Karpas-422 (cell line): ENCODE measurements around the gene PHOX2A. TPM values are rescaled to one million over a fixed set of nuclear protein-coding genes. Genes with fewer than 3 reads are reported as not detected.
"Not testable (repeated sequence)": the region's sequence is repeated elsewhere in the genome, so short reads cannot be mapped to it uniquely, and the experiment has no call there.

Source experiments
- DNase-seq: peaks from one replicate; pipeline ENCODE4 v3.0.0-alpha.2; 2015
- H2AFZ ChIP-seq: fragments of 200-600 bp; sonication (generic); 2 replicates; pipeline ENCODE4 v1.6.1; 2014; ENCODE audit warnings: antibody characterized with exemption, low read length, mixed read lengths
- H3K27ac ChIP-seq: fragments of 200-600 bp; sonication (generic); 2 replicates; pipeline ENCODE4 v1.5.1; 2014; ENCODE audit warnings: mild to moderate bottlenecking, low read length, moderate library complexity
- H3K27me3 ChIP-seq: fragments of 200-600 bp; sonication (generic); 2 replicates; pipeline ENCODE4 v1.6.1; 2014; ENCODE audit warnings: low read length, mixed read lengths
- H3K36me3 ChIP-seq: fragments of 200-600 bp; sonication (generic); 2 replicates; pipeline ENCODE4 v1.6.1; 2014; ENCODE audit warnings: low read length, mixed read lengths; ENCODE audit not compliant: insufficient read depth
- H3K4me1 ChIP-seq: fragments of 200-600 bp; sonication (generic); 2 replicates; pipeline ENCODE4 v1.6.1; 2014; ENCODE audit warnings: mild to moderate bottlenecking, low read length, mixed read lengths
- H3K4me2 ChIP-seq: fragments of 200-600 bp; sonication (generic); 2 replicates; pipeline ENCODE4 v1.6.1; 2014; ENCODE audit warnings: low read length, low read depth, mild to moderate bottlenecking; ENCODE audit not compliant: poor library complexity, severe bottlenecking
- H3K4me3 ChIP-seq: fragments of 200-600 bp; sonication (generic); 2 replicates; pipeline ENCODE4 v1.5.1; 2014; ENCODE audit warnings: mild to moderate bottlenecking, antibody characterized with exemption, low read length, mixed read lengths
- H3K79me2 ChIP-seq: fragments of 200-600 bp; sonication (generic); 2 replicates; pipeline ENCODE4 v1.6.1; 2014; ENCODE audit warnings: mild to moderate bottlenecking, low read length, mixed read lengths
- H3K9ac ChIP-seq: fragments of 200-600 bp; sonication (generic); 2 replicates; pipeline ENCODE4 v1.6.0; 2014; ENCODE audit warnings: low read length
- H3K9me2 ChIP-seq: fragments of 200-600 bp; sonication (generic), shearing (Covaris generic); replicated peaks from 2 replicates; pipeline ENCODE4 v1.6.0; 2014; ENCODE audit warnings: mild to moderate bottlenecking, low read length, moderate library complexity; ENCODE audit not compliant: insufficient read depth
- H3K9me3 ChIP-seq: fragments of 300-700, 200-600 bp; sonication (generic); 2 replicates; pipeline ENCODE4 v1.6.1; 2014; ENCODE audit warnings: low read length, mixed read lengths
- H4K20me1 ChIP-seq: fragments of 200-600 bp; sonication (generic); 2 replicates; pipeline ENCODE4 v1.6.1; 2014; ENCODE audit warnings: mild to moderate bottlenecking, antibody characterized with exemption, low read length, low read depth; ENCODE audit not compliant: insufficient read depth
- total RNA-seq: library from RNA; depleted of rRNA; stranded (reverse); fragments of >200 nt; shearing (Covaris generic); gene quantifications from 2 replicates; pipeline ENCODE4 v1.2.3, GENCODE V29; 2014; ENCODE audit warnings: low replicate concordance; rRNA removed

Gene PHOX2A
- total RNA-seq, 1 experiment from 2014 or later = not detected

GRCh38 chr11:72201445-72201844 is 42.5 kb downstream of the PHOX2A start:
- not testable (repeated sequence) for H3K36me3 ChIP-seq, H3K4me3 ChIP-seq, H2AFZ ChIP-seq, H4K20me1 ChIP-seq, H3K9ac ChIP-seq, H3K79me2 ChIP-seq, H3K4me2 ChIP-seq, H3K9me2 ChIP-seq, H3K4me1 ChIP-seq, H3K9me3 ChIP-seq, H3K27me3 ChIP-seq, DNase-seq, H3K27ac ChIP-seq

- Histone ChIP-seq H3K9ac (no peak overlapping the region), H3K27me3 (no peaks in the 10 kb centered on the region), H2AFZ (no peak overlapping the region), H3K9me2 (no peaks in the 10 kb centered on the region), H3K4me3 (no peak overlapping the region), H3K4me1 (no peaks in the 10 kb centered on the region), H3K9me3 (no peaks in the 10 kb centered on the region), H3K4me2 (no peak overlapping the region), H3K27ac (no peak overlapping the region), H3K36me3 (no peaks in the 10 kb centered on the region), H4K20me1 (no peaks in the 10 kb centered on the region), H3K79me2 (no peaks in the 10 kb centered on the region)
- DNase-seq = no peak
Measured at GRCh38 chr11:72195518-72196270, 48.3 kb downstream of the PHOX2A start.

GRCh38 chr11:72191961-72192381 is 52.0 kb downstream of the PHOX2A start, which contains the start of gene FOLR1:
TSS of gene FOLR1 (plus strand) at chr11:72192140. CDS start at chr11:72192174, 34 bp downstream.
- Histone ChIP-seq H3K36me3 (no peaks in the 10 kb centered on the region), H3K9me3 (no peaks in the 10 kb centered on the region), H3K4me3 (no peak within 1 kb of the TSS), H3K27me3 (no peaks in the 10 kb centered on the region), H3K4me2 (no peak within 1 kb of the TSS), H3K4me1 (no peaks in the 10 kb centered on the region), H3K79me2 (no peaks in the 10 kb centered on the region), H3K27ac (no peak within 1 kb of the TSS), H2AFZ (no peak within 1 kb of the TSS), H3K9ac (no peak within 1 kb of the TSS), H4K20me1 (no peaks in the 10 kb centered on the region), H3K9me2 (no peaks in the 10 kb centered on the region)
- DNase-seq = no peak

GRCh38 chr11:72190631-72191071 is 53.3 kb downstream of the PHOX2A start:
- Histone ChIP-seq H3K9me3 (no peaks in the 10 kb centered on the region), H3K27ac (no peak overlapping the region), H3K9me2 (no peaks in the 10 kb centered on the region), H3K4me1 (no peaks in the 10 kb centered on the region), H3K4me3 (no peak overlapping the region), H3K27me3 (no peaks in the 10 kb centered on the region), H3K4me2 (no peak overlapping the region), H3K36me3 (no peaks in the 10 kb centered on the region), H2AFZ (no peak overlapping the region), H4K20me1 (no peaks in the 10 kb centered on the region), H3K79me2 (no peaks in the 10 kb centered on the region), H3K9ac (no peak overlapping the region)
- no peak for DNase-seq

- Histone ChIP-seq H2AFZ (no peak overlapping the region), H3K36me3 (no peaks in the 10 kb centered on the region), H3K4me3 (no peak overlapping the region), H3K4me1 (no peaks in the 10 kb centered on the region), H3K4me2 (no peak overlapping the region), H3K27me3 (no peaks in the 10 kb centered on the region), H3K9me3 (no peaks in the 10 kb centered on the region), H3K27ac (no peak overlapping the region), H3K9ac (no peak overlapping the region), H4K20me1 (no peaks in the 10 kb centered on the region), H3K9me2 (no peaks in the 10 kb centered on the region), H3K79me2 (no peaks in the 10 kb centered on the region)
- no peak for DNase-seq
Measured at GRCh38 chr11:72189455-72190250, 54.3 kb downstream of the PHOX2A start.

Other genes starting within 250 kb of the PHOX2A start
- 5.4 and 6.2 TPM in 2 replicates for gene IL18BP, start 245.3 kb downstream of the PHOX2A start, total RNA-seq
- 29.0 and 45.3 TPM in 2 replicates for gene NUMA1, start 163.6 kb downstream of the PHOX2A start, total RNA-seq
- 2.3 and 4.6 TPM in 2 replicates for gene LRRC51, start 163.3 kb downstream of the PHOX2A start, total RNA-seq
- gene LAMTOR1, start 140.9 kb downstream of the PHOX2A start, total RNA-seq = 96.5 and 102 TPM in 2 replicates
- 0.26 TPM in 1 of 2 replicates, not detected in the other for gene TOMT, start 138.3 kb downstream of the PHOX2A start, total RNA-seq
- 37.4 and 40.9 TPM in 2 replicates for gene ANAPC15, start 131.5 kb downstream of the PHOX2A start, total RNA-seq
- not detected in 2 replicates for gene FOLR3, start 108.5 kb downstream of the PHOX2A start, total RNA-seq
- not detected in 2 replicates for gene FOLR1, start 52.0 kb downstream of the PHOX2A start, total RNA-seq
- gene FOLR2, start 27.4 kb downstream of the PHOX2A start, total RNA-seq = 9.4 and 16.0 TPM in 2 replicates
- 73.6 and 83.9 TPM in 2 replicates for gene INPPL1, start 19.4 kb downstream of the PHOX2A start, total RNA-seq
- 22.2 and 33.1 TPM in 2 replicates for gene CLPB, start 190.4 kb upstream of the PHOX2A start, total RNA-seq